IMR-90 (cell line): ENCODE data around the gene TOMM40L. TPM values are rescaled to one million over a fixed set of nuclear protein-coding genes. Genes with fewer than 3 reads are reported as not detected.

Source experiments
- ATAC-seq: fragments of 200-7000 bp; cut with Tn5 transposase; 2 replicates; pipeline ENCODE4 v1.9.1; 2020; ENCODE audit warnings: low read depth, mild to moderate bottlenecking, moderate library complexity
- BruUV-seq: library from RNA; stranded (reverse); fragments of 400-500 nt; replicated peaks from 2 replicates; lab custom pipeline; 2021; lab: Mats Ljungman, UMichigan
- CTCF ChIA-PET: fragments of 300-600 bp; formaldehyde crosslinking; extraction: SDS; loops from one replicate; lab custom pipeline; 2021; ENCODE audit warnings: antibody characterized with exemption; lab: Yijun Ruan, JAX
- POLR2A ChIA-PET: fragments of 300-600 bp; sonication (Branson Sonifier 250); formaldehyde crosslinking; loops from one replicate; lab custom pipeline; 2022; ENCODE audit warnings: antibody characterized with exemption; ENCODE audit not compliant: unreplicated experiment; lab: Charles Lee
- DNase-seq: peaks from one replicate; pipeline ENCODE4 v3.0.0; 2013
- H2AFZ ChIP-seq: replicated peaks from 2 replicates; pipeline ENCODE3; 2013; ENCODE audit warnings: low read length, mild to moderate bottlenecking; ENCODE audit not compliant: poor library complexity
- H2AK5ac ChIP-seq: 2 replicates; pipeline ENCODE4 v1.6.1; 2013; ENCODE audit warnings: low read depth, low read length, inconsistent platforms
- H2AK9ac ChIP-seq: replicated peaks from 2 replicates; pipeline ENCODE3; 2013; ENCODE audit warnings: mild to moderate bottlenecking, low read depth, low read length, moderate library complexity; ENCODE audit not compliant: poor library complexity
- H2BK120ac ChIP-seq: 2 replicates; pipeline ENCODE4 v1.6.1; 2013; ENCODE audit warnings: low read depth, low read length, inconsistent platforms
- H2BK15ac ChIP-seq: 3 replicates; pipeline ENCODE4 v1.6.1; 2013; ENCODE audit warnings: low read depth, low read length, inconsistent platforms
- H2BK20ac ChIP-seq: 2 replicates; pipeline ENCODE4 v1.6.1; 2013; ENCODE audit warnings: low read depth, mild to moderate bottlenecking, inconsistent platforms, low read length, moderate library complexity
- H2BK5ac ChIP-seq: 2 replicates; pipeline ENCODE4 v1.6.1; 2013; ENCODE audit warnings: mild to moderate bottlenecking, low read depth, low read length, inconsistent platforms; ENCODE audit not compliant: poor library complexity, severe bottlenecking
- H3K14ac ChIP-seq: replicated peaks from 2 replicates; pipeline ENCODE4 v1.6.1; 2013; ENCODE audit warnings: low read depth, low read length, inconsistent platforms
- H3K18ac ChIP-seq: 2 replicates; pipeline ENCODE4 v1.6.1; 2013; ENCODE audit warnings: low read depth, low read length, control low read depth
- H3K23ac ChIP-seq: 2 replicates; pipeline ENCODE4 v1.6.1; 2013; ENCODE audit warnings: low read depth, low read length, inconsistent platforms
- H3K27ac ChIP-seq: 2 replicates; pipeline ENCODE4 v1.5.1; 2013; ENCODE audit warnings: mild to moderate bottlenecking, control low read depth, low read length; ENCODE audit not compliant: insufficient read depth
- H3K27me3 ChIP-seq: 2 replicates; pipeline ENCODE4 v1.6.1; 2013; ENCODE audit warnings: low read length; ENCODE audit not compliant: control insufficient read depth, insufficient read depth
- H3K36me3 ChIP-seq: 2 replicates; pipeline ENCODE4 v1.6.1; 2013; ENCODE audit warnings: low read length, mixed read lengths; ENCODE audit not compliant: control insufficient read depth, insufficient read depth
- H3K4ac ChIP-seq: 2 replicates; pipeline ENCODE4 v1.6.1; 2013; ENCODE audit warnings: low read depth, low read length, inconsistent platforms
- H3K4me1 ChIP-seq: 2 replicates; pipeline ENCODE4 v1.6.1; 2013; ENCODE audit warnings: low read length, mixed read lengths; ENCODE audit not compliant: control insufficient read depth, insufficient read depth
- H3K4me2 ChIP-seq: 2 replicates; pipeline ENCODE4 v1.6.1; 2013; ENCODE audit warnings: low read depth, mild to moderate bottlenecking, control low read depth, low read length, moderate library complexity
- H3K4me3 ChIP-seq: 2 replicates; pipeline ENCODE4 v1.5.1; 2013; ENCODE audit warnings: low read depth, mild to moderate bottlenecking, control low read depth, low read length, moderate library complexity; ENCODE audit not compliant: insufficient read depth
- H3K56ac ChIP-seq: 2 replicates; pipeline ENCODE4 v1.6.1; 2013; ENCODE audit warnings: low read length, inconsistent platforms; ENCODE audit not compliant: insufficient read depth; ENCODE audit errors: extremely low read depth
- H3K79me1 ChIP-seq, 2 experiments: 2 replicates each; pipeline ENCODE4 v1.6.1; 2013; ENCODE audit warnings: low read length in 2 of 2, inconsistent platforms in 1 of 2, low read depth in 1 of 2
- H3K9ac ChIP-seq: 2 replicates; pipeline ENCODE4 v1.6.1; 2013; ENCODE audit warnings: low read depth, low read length, control low read depth
- H3K9me1 ChIP-seq: 2 replicates; pipeline ENCODE4 v1.6.1; 2013; ENCODE audit warnings: low read length, inconsistent platforms; ENCODE audit not compliant: insufficient read depth
- H3K9me3 ChIP-seq: 2 replicates; pipeline ENCODE4 v1.6.1; 2013; ENCODE audit warnings: low read length; ENCODE audit not compliant: control insufficient read depth, insufficient read depth
- H4K20me1 ChIP-seq: 2 replicates; pipeline ENCODE4 v1.6.1; 2013; ENCODE audit warnings: low read length, inconsistent platforms; ENCODE audit not compliant: insufficient read depth
- H4K5ac ChIP-seq: 2 replicates; pipeline ENCODE4 v1.6.1; 2013; ENCODE audit warnings: mild to moderate bottlenecking, low read depth, low read length, control low read depth
- H4K8ac ChIP-seq, 2 experiments: 2 replicates each; pipeline ENCODE4 v1.6.1; 2013; ENCODE audit warnings: low read depth in 2 of 2, low read length in 2 of 2, control low read depth in 1 of 2, inconsistent platforms in 1 of 2
- H4K91ac ChIP-seq: 2 replicates; pipeline ENCODE4 v1.6.1; 2013; ENCODE audit warnings: low read depth, low read length, inconsistent platforms; ENCODE audit not compliant: insufficient read depth
- BHLHE40 ChIP-seq: fragments of 150-350 bp; IDR thresholded peaks from 2 replicates; pipeline ENCODE4 v1.6.1; 2016; ENCODE audit warnings: mild to moderate bottlenecking, low read depth, low read length
- CEBPB ChIP-seq: IDR thresholded peaks from 2 replicates; pipeline ENCODE4 v1.6.1; 2012; ENCODE audit warnings: low read depth, low read length, improper control_type of control experiment
- CHD1 ChIP-seq: IDR thresholded peaks from 2 replicates; pipeline ENCODE4 v1.6.1; 2012; ENCODE audit warnings: low read depth, low read length, improper control_type of control experiment
- CTCF ChIP-seq: conservative IDR thresholded peaks from 2 replicates; pipeline ENCODE4 v1.5.1; 2012; ENCODE audit warnings: mild to moderate bottlenecking, low read depth, low read length, improper control_type of control experiment
- ELK1 ChIP-seq: fragments of 150-350 bp; IDR thresholded peaks from 2 replicates; pipeline ENCODE4 v1.6.1; 2016; ENCODE audit warnings: low read depth, mild to moderate bottlenecking, low read length, moderate library complexity, borderline replicate concordance
- FOS ChIP-seq: fragments of 150-350 bp; IDR thresholded peaks from 2 replicates; pipeline ENCODE4 v1.6.1; 2016; ENCODE audit warnings: low read depth, low read length
- MAFK ChIP-seq: IDR thresholded peaks from 2 replicates; pipeline ENCODE4 v1.6.1; 2012; ENCODE audit warnings: low read depth, low read length, improper control_type of control experiment
- MAZ ChIP-seq: IDR thresholded peaks from 2 replicates; pipeline ENCODE4 v1.6.1; 2012; ENCODE audit warnings: low read depth, mild to moderate bottlenecking, low read length, improper control_type of control experiment, moderate library complexity, borderline replicate concordance
- MXI1 ChIP-seq: IDR thresholded peaks from 2 replicates; pipeline ENCODE4 v1.6.1; 2012; ENCODE audit warnings: low read depth, mild to moderate bottlenecking, low read length, moderate library complexity, borderline replicate concordance
- NFE2L2 ChIP-seq: fragments of 150-350 bp; IDR thresholded peaks from 2 replicates; pipeline ENCODE4 v1.6.1; 2016; ENCODE audit warnings: low read depth, mild to moderate bottlenecking, low read length
- POLR2A ChIP-seq: IDR thresholded peaks from 2 replicates; pipeline ENCODE4 v1.6.1; 2012; ENCODE audit warnings: mild to moderate bottlenecking, low read depth, low read length
- RAD21 ChIP-seq: IDR thresholded peaks from 2 replicates; pipeline ENCODE4 v1.6.1; 2012; ENCODE audit warnings: low read length, improper control_type of control experiment
- RCOR1 ChIP-seq: IDR thresholded peaks from 2 replicates; pipeline ENCODE4 v1.6.1; 2012; ENCODE audit warnings: mild to moderate bottlenecking, low read length, improper control_type of control experiment; ENCODE audit not compliant: insufficient replicate concordance
- SMC3 ChIP-seq: fragments of 150-350 bp; IDR thresholded peaks from 2 replicates; pipeline ENCODE4 v1.6.1; 2016; ENCODE audit warnings: low read depth, mild to moderate bottlenecking, antibody characterized with exemption, low read length, moderate library complexity
- USF2 ChIP-seq: fragments of 150-350 bp; IDR thresholded peaks from 2 replicates; pipeline ENCODE4 v1.6.1; 2017; ENCODE audit warnings: mild to moderate bottlenecking, antibody characterized with exemption, low read length, low read depth
- whole genome bisulfite sequencing, 2 experiments: methylation state at CpG; one replicate each; pipeline versions ENCODE4 v1.1.5 to v1.1.7; 2013; ENCODE audit warnings: missing lambda C conversion rate in 2 of 2; ENCODE audit not compliant: insufficient read length in 1 of 2; ENCODE audit errors: extremely low coverage in 2 of 2; 5-methylcytosine and 5-hydroxymethylcytosine counted together
- dilution Hi-C: fragments of 300-500 bp; cut with HindIII; formaldehyde crosslinking; loops from one replicate; pipeline ENCODE4 v1.14.3; 2018; ENCODE audit warnings: low sequenced_read_pairs; ENCODE audit not compliant: unreplicated experiment
- in situ Hi-C: fragments of 300-500 bp; cut with MboI; formaldehyde crosslinking; loops from 3 replicates; pipeline ENCODE4 v1.14.3; 2019; ENCODE audit warnings: low sequenced_read_pairs, inconsistent platforms, mixed read lengths
- intact Hi-C: fragments of 100-400 bp; cut with micrococcal nuclease; formaldehyde crosslinking; loops from 2 replicates; pipeline ENCODE4 v1.10.0; 2022
- polyA plus RNA-seq, 3 experiments: library from polyadenylated mRNA; depleted of rRNA; stranded (reverse); fragments of >200 nt; gene quantifications; 2 replicates each; pipeline ENCODE4 v1.2.3, GENCODE V29; 2012; ENCODE audit warnings: low replicate concordance in 1 of 3
- total RNA-seq: library from RNA; depleted of rRNA; stranded (reverse); fragments of >200 nt; gene quantifications from 2 replicates; pipeline ENCODE4 v1.2.3, GENCODE V29; 2012

Gene TOMM40L
- total and polyA plus RNA-seq, 2 of the 4 experiments (the other 2 are of a cell fraction): 7.7 to 12.5 TPM

- H3K14ac ChIP-seq: no peak overlapping the region
- no peak overlapping the region for H3K4me2 ChIP-seq
- intact Hi-C loops (no loop called here), dilution Hi-C loops (no loop called here), in situ Hi-C loops (loop anchor here (10.0 kb wide), 1 partner anchor 535 kb away; the partner anchor contains the start of gene DUSP12)
- no peak overlapping the region for H2BK20ac ChIP-seq
- peaks cover 14 to 32% of the 10 kb centered on the region in 2 experiments for H3K79me1 ChIP-seq
- no peak overlapping the region for H3K9ac ChIP-seq
- WGBS, 2 experiments: 56% methylated on average over 4 of the region's 11 CpGs; no CpG with 5 or more reads in 1 of the 2 experiments
- H3K56ac ChIP-seq: no peak overlapping the region
- H4K20me1 ChIP-seq: peaks cover 12% of the 10 kb centered on the region
- H4K8ac ChIP-seq: no peak overlapping the region
- no peak overlapping the region for H2BK5ac ChIP-seq
- H2BK120ac ChIP-seq: no peak overlapping the region
- BruUV-seq: TSS peak; percentile 47
- peak overlapping the region; percentile 27 for H2AFZ ChIP-seq
- H4K5ac ChIP-seq: no peak overlapping the region
- no peak overlapping the region for H3K4ac ChIP-seq
- peak; percentile 87 for ATAC-seq
- H4K91ac ChIP-seq: no peak overlapping the region
- peak; percentile 67 for DNase-seq
- no peak overlapping the region for H3K23ac ChIP-seq
- POLR2A ChIA-PET: no interaction called here
- H2BK15ac ChIP-seq: no peak overlapping the region
- peaks cover 47% of the 10 kb centered on the region for H3K36me3 ChIP-seq
- peaks cover 11% of the 10 kb centered on the region for H3K4me1 ChIP-seq
- no peak overlapping the region for H2AK5ac ChIP-seq
- H3K9me1 ChIP-seq: peaks cover 4% of the 10 kb centered on the region; the same call in 1 of the 2 replicates
- no peaks in the 10 kb centered on the region for H3K9me3 ChIP-seq
- CTCF ChIA-PET: interaction anchor here (0.6 to 2.7 kb wide), 2 partner anchors 16 to 220 kb away, joined by 3 to 20 read pairs; partner anchors contain the start of gene TOMM40L
- no peaks in the 10 kb centered on the region for H3K27me3 ChIP-seq
- H3K27ac ChIP-seq: no peak overlapping the region
- H3K18ac ChIP-seq: no peak overlapping the region
- no peak overlapping the region for H3K4me3 ChIP-seq
- H2AK9ac ChIP-seq: no peak overlapping the region
- TF ChIP-seq MXI1: no peak
- peak; percentile 88 for TF ChIP-seq RAD21
- TF ChIP-seq RCOR1: no peak
- peak; percentile 80 for TF ChIP-seq SMC3
- TF ChIP-seq USF2: no peak
- TF ChIP-seq MAFK: no peak
- TF ChIP-seq MAZ: peak; percentile 62; the same call in 1 of the 2 replicates
- no peak for TF ChIP-seq FOS
- TF ChIP-seq BHLHE40: no peak
- 0 out of 2 replicates have a peak, but pooled peaks have one; percentile 46 for TF ChIP-seq POLR2A
- TF ChIP-seq CEBPB: no peak
- no peak for TF ChIP-seq NFE2L2
- TF ChIP-seq CHD1: no peak
- TF ChIP-seq CTCF: peak; percentile 91
- no peak for TF ChIP-seq ELK1
These were observed 16.0 kb upstream of the TOMM40L start for GRCh38 chr1:161209790-161210409.
